HCT116 (cell line): ENCODE results near the gene CLDN9.

Experiments
- EZH2phosphoT487 ChIP-seq: fragments of 200-600 bp; IDR thresholded peaks from 2 replicates; pipeline ENCODE4 v1.6.1; 2018; ENCODE audit warnings: antibody characterized with exemption, borderline replicate concordance
- POLR2A ChIP-seq: IDR thresholded peaks from 2 replicates; pipeline ENCODE4 v1.7.0; 2011; ENCODE audit warnings: borderline replicate concordance; ENCODE audit not compliant: insufficient read depth, insufficient read length; ENCODE audit errors: extremely low read depth
- TCF7L2 ChIP-seq: IDR thresholded peaks from 2 replicates; pipeline ENCODE4 v1.7.0; 2011; ENCODE audit warnings: borderline replicate concordance, inconsistent platforms; ENCODE audit not compliant: insufficient read depth, insufficient read length; ENCODE audit errors: extremely low read depth
- ZNF274 ChIP-seq: fragments of 200-500 bp; sonication (Bioruptor generic); IDR thresholded peaks from 2 replicates; pipeline ENCODE4 v1.6.1; 2014; ENCODE audit warnings: mild to moderate bottlenecking, low read depth, low read length, inconsistent platforms
- TF ChIP-seq, protein P1 (sequence below): IDR thresholded peaks from 2 replicates; pipeline ENCODE4 v1.6.1; 2012; ENCODE audit warnings: low read depth

DNA sequence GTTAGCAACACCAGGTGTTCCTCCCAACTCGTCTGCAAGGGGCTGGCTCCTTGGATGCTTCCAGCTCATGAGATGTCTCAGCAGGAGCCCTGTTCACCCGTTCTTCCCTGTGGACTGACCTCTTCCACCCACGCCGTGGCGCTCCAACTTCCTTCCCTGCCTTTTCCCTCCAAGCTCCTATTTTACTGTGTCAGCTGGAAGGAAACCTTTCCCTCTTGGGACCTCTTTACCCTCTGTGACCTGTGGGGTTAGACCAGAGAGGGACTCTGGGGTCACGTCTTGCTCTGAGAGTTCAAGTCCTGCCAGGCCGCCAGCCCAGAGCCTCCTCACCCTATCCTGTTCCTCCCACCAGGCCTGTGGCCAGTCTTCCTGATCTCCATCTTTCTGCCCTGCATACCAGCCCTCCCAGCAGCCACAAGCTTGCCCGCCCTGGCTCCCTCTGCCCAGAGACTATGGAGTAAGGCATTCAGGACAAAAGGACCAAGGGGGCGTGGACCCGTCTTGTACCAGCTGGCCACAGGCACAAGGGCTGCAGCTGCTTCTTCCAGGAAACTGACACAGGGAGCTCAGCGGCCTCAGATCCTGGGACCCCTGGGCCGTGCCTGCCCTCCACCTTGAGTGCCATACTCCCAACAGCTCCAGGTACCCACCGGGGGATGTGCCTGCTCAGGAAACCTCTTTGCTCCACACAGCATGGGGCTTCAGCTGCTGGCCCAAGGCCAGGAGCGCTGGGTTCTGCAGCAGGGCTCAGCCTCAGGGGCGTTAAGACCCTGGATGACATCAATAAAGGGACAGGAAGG, 40.5 kb upstream of the CLDN9 start:
- TF ChIP-seq POLR2A (peak; percentile 19), EZH2phosphoT487 (no peak), TCF7L2 (no peak), ZNF274 (no peak)
- TF ChIP-seq, protein P1, sequence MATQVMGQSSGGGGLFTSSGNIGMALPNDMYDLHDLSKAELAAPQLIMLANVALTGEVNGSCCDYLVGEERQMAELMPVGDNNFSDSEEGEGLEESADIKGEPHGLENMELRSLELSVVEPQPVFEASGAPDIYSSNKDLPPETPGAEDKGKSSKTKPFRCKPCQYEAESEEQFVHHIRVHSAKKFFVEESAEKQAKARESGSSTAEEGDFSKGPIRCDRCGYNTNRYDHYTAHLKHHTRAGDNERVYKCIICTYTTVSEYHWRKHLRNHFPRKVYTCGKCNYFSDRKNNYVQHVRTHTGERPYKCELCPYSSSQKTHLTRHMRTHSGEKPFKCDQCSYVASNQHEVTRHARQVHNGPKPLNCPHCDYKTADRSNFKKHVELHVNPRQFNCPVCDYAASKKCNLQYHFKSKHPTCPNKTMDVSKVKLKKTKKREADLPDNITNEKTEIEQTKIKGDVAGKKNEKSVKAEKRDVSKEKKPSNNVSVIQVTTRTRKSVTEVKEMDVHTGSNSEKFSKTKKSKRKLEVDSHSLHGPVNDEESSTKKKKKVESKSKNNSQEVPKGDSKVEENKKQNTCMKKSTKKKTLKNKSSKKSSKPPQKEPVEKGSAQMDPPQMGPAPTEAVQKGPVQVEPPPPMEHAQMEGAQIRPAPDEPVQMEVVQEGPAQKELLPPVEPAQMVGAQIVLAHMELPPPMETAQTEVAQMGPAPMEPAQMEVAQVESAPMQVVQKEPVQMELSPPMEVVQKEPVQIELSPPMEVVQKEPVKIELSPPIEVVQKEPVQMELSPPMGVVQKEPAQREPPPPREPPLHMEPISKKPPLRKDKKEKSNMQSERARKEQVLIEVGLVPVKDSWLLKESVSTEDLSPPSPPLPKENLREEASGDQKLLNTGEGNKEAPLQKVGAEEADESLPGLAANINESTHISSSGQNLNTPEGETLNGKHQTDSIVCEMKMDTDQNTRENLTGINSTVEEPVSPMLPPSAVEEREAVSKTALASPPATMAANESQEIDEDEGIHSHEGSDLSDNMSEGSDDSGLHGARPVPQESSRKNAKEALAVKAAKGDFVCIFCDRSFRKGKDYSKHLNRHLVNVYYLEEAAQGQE = no peak
